ENCODE data around the gene ZNF280C.
A peak's percentile ranks its signal among the peaks of the same experiment; 100 is the strongest.

The ZNF280C gene

DNA sequence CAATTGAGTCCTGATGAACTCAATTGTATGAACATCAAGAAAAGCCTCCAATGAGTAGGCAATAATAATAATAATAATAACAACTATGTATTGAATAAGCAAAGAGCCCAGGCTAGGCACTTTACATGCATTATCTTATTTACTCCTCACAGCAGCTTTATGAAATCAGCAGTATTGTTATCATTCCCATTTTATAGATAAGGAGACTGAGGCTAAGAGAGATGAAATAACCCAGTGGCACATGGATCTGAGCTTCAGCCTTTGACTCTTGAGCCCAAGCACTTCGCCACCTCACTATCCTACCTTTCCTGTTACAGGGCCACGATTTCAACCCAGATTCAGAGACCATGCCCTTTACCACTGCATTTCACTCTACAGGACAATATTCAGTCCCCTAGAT, 93.8 kb downstream of the ZNF280C start:
- DNase-seq (ENCODE audit: low read depth), result no peak
- TF ChIP-seq, protein P1, sequence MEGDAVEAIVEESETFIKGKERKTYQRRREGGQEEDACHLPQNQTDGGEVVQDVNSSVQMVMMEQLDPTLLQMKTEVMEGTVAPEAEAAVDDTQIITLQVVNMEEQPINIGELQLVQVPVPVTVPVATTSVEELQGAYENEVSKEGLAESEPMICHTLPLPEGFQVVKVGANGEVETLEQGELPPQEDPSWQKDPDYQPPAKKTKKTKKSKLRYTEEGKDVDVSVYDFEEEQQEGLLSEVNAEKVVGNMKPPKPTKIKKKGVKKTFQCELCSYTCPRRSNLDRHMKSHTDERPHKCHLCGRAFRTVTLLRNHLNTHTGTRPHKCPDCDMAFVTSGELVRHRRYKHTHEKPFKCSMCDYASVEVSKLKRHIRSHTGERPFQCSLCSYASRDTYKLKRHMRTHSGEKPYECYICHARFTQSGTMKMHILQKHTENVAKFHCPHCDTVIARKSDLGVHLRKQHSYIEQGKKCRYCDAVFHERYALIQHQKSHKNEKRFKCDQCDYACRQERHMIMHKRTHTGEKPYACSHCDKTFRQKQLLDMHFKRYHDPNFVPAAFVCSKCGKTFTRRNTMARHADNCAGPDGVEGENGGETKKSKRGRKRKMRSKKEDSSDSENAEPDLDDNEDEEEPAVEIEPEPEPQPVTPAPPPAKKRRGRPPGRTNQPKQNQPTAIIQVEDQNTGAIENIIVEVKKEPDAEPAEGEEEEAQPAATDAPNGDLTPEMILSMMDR (IDR thresholded peaks at IDR 0.05; ENCODE audit: low read depth, low read length, missing control alignments), result no peak
- H3K4me3 ChIP-seq (ENCODE audit: low read depth, low read length), result no peak overlapping the region
- in situ Hi-C loops (cut with HindIII; ENCODE audit: low sequenced_read_pairs), result no loop called here

DNA sequence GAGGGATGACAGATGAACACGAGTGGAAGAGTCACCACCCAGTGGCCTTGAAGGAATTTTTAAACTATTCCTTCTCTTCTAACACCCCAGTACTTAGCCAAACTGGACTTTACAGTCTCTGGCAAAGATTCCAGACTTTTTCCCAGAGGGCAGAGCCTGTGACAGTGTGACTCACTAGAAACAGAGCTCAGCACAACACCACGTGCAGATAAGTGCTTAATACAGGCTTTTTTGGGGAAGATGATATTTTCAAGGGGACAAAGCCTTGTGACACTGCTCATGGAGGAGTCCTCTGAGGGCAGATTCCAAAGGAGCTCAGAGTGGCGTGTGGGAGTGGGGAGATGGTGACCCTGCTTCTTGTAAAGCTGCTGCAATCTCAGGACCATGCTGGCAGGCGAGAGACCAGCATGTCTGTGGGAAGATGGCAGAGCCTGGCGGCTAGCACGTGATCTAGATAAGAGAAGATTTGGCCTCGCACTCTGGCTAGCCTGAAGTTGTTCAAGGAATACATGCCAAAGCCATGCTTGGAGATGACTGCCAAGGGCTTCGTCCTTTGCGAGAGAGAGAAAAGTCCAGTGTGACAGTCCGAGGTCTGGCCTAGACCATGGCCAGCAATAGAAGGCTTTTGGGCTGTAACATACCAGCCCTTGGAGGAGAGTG, 94.5 kb downstream of the ZNF280C start:
- TF ChIP-seq, protein P1 (IDR thresholded peaks at IDR 0.05; ENCODE audit: low read depth, low read length, missing control alignments), result no peak
- in situ Hi-C loops (cut with HindIII; ENCODE audit: low sequenced_read_pairs), result no loop called here
- DNase-seq (ENCODE audit: low read depth), result no peak
- no peak overlapping the region for H3K4me3 ChIP-seq (ENCODE audit: low read depth, low read length)

DNA sequence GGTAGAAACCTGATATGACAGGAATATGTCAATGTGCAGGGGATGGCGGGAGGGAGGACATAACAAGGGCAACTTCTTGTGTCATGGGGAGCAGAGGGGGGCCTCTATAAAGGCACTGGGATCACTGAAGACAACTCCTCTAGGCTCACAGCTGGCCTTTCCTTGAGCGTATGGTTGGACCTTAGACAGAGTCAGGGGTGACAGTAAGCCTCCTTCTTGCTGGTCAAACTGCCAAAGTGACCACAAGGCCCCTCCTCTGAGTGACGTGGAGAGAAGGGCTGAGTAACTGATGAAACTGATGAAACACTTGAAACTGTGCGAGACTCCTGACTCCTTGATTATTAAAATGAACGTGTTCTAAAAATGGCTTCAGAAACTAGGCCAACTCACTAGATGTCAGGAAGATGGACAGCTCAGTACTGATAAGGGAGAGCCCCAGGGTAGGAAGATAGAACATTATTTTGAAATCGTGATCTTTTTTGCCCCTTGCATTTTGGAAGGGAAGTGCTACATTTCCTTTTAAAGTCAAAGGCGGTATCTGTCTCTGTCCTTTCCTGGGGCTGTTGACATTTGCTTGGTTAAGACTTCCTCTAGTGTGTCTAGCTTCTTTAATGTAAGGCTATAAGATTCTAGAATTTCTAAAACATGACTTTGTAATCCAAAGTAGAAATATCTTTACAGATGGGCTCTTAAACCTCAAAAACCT, 95.4 kb downstream of the ZNF280C start:
- TF ChIP-seq, protein P1 (IDR thresholded peaks at IDR 0.05; ENCODE audit: low read depth, low read length, missing control alignments), result no peak
- in situ Hi-C loops (cut with HindIII; ENCODE audit: low sequenced_read_pairs), result no loop called here
- no peak overlapping the region for H3K4me3 ChIP-seq (ENCODE audit: low read depth, low read length)
- no peak for DNase-seq (ENCODE audit: low read depth)

DNA sequence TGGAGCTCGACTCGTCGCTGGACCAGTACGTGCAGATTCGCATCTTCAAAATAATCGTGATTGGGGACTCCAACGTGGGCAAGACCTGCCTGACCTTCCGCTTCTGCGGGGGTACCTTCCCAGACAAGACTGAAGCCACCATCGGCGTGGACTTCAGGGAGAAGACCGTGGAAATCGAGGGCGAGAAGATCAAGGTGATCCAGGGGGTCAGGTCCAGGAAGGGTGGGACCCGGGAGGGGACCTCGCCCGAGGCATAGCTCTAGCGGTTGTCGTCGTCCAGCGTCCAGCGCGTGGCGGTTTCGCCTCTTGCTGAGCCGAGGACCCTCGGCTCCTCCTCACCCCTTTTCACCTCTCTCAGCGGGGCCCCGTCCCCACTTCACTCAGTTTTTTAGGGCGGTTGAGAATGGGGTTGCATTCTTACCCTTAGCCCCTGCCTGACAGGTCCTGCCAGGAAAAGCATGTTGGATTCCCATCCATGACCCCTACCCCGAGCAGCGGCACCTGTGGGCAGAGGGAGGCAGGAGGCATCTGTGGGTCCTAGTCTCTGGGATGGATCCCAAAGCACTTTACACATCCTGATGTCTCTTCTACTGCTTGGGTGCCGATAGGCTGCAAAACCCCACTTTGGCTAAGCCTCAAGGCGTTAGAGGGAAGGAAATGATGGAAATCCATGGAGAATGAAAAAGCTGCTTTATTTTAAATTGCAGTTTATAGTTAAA, 96.4 kb downstream of the ZNF280C start:
- peak overlapping the region; percentile 43 for H3K4me3 ChIP-seq (ENCODE audit: low read depth, low read length)
- TF ChIP-seq, protein P1 (IDR thresholded peaks at IDR 0.05; ENCODE audit: low read depth, low read length, missing control alignments), result no peak
- DNase-seq (ENCODE audit: low read depth), result no peak
- in situ Hi-C loops (cut with HindIII; ENCODE audit: low sequenced_read_pairs), result no loop called here

DNA sequence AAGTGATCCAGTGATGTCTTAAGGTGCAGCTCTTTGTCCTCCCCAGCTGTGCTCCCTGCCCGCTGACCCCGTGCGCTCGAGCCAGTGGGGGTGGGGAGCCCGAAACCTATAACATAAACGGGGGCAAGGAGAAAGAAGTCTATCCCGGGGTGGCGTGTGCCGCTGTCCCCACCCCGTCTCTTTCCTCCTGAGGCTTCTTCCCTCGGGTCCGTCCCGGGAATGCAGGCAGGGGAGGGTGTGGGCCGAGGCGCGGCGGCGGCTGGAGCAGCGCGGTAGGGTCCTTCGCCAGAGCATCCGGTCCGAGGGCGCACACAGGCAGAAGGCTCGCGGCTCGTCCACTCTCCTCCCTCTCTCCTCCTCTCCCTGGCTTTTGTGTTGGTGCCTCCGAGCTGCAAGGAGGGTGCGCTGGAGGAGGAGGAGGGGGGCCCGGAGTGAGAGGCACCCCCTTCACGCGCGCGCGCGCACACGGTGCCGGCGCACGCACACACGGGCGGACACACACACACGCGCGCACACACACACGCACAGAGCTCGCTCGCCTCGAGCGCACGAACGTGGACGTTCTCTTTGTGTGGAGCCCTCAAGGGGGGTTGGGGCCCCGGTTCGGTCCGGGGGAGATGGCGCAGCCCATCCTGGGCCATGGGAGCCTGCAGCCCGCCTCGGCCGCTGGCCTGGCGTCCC, 97.1 kb downstream of the ZNF280C start, which contains the start of gene RAB33A:
Gene RAB33A, plus strand, starts transcription at position 517 of the 681 bp plus-strand sequence. Its CDS starts 101 bp downstream, at position 618.
- H3K4me3 ChIP-seq (ENCODE audit: low read depth, low read length), result peak within 1 kb of the TSS; percentile 43
- TF ChIP-seq, protein P1 (IDR thresholded peaks at IDR 0.05; ENCODE audit: low read depth, low read length, missing control alignments), result no peak
- DNase-seq (ENCODE audit: low read depth), result no peak
- in situ Hi-C loops (cut with HindIII; ENCODE audit: low sequenced_read_pairs), result no loop called here
